HepG2 (cell line): ENCODE measurements around the gene NOP14. TPM values are rescaled to one million over a fixed set of nuclear protein-coding genes. Genes with fewer than 3 reads are reported as not detected.

ENCODE experiments used
- AGO1 ChIP-seq: fragments of 200-400 bp; formaldehyde crosslinking; IDR thresholded peaks from 2 replicates; pipeline ENCODE4 v1.6.1; 2017; ENCODE audit warnings: mild to moderate bottlenecking, low read depth, low read length, moderate library complexity; ENCODE audit not compliant: poor library complexity, severe bottlenecking
- CBX5 ChIP-seq: sonication (generic); formaldehyde crosslinking; IDR thresholded peaks from 2 replicates; pipeline ENCODE4 v1.4.0; 2020; ENCODE audit warnings: missing genetic modification reagents, borderline replicate concordance
- GFI1 ChIP-seq: sonication (generic); formaldehyde crosslinking; IDR thresholded peaks from 2 replicates; pipeline ENCODE4 v1.5.0; 2020; ENCODE audit warnings: missing genetic modification reagents, mild to moderate bottlenecking, borderline replicate concordance
- JUND ChIP-seq: sonication (generic); formaldehyde crosslinking; IDR thresholded peaks from 2 replicates; pipeline ENCODE4 v1.8.0; 2022; ENCODE audit warnings: mild to moderate bottlenecking, missing genetic modification reagents
- NR2F1 ChIP-seq, 2 experiments: fragments of 450-650 bp in 1 of 2; formaldehyde crosslinking in 1 of 2; IDR thresholded peaks; 2 replicates each; pipeline versions ENCODE4 v1.5.0 to v1.6.1; 2016 to 2020; ENCODE audit warnings: mild to moderate bottlenecking in 1 of 2, missing compliant biosample characterization in 1 of 2, missing genetic modification reagents in 1 of 2, moderate library complexity in 1 of 2
- NR3C1 ChIP-seq: sonication (generic); formaldehyde crosslinking; IDR thresholded peaks from 2 replicates; pipeline ENCODE4 v1.4.0; 2020; ENCODE audit warnings: missing genetic modification reagents
- PHF5A ChIP-seq: IDR thresholded peaks from one replicate; pipeline ENCODE4 v1.6.1; 2018; ENCODE audit warnings: low read depth, missing genetic modification reagents; ENCODE audit not compliant: unreplicated experiment
- ZBTB20 ChIP-seq: sonication (generic); formaldehyde crosslinking; IDR thresholded peaks from 2 replicates; pipeline ENCODE4 v1.8.1; 2023; ENCODE audit warnings: missing genetic modification reagents, low read depth, mild to moderate bottlenecking, borderline replicate concordance
- ZBTB8A ChIP-seq: sonication (generic); formaldehyde crosslinking; IDR thresholded peaks from 2 replicates; pipeline ENCODE4 v1.4.0; 2020; ENCODE audit warnings: mild to moderate bottlenecking, low read depth, missing genetic modification reagents, borderline replicate concordance
- ZMYM2 ChIP-seq: sonication (generic); formaldehyde crosslinking; IDR thresholded peaks from 2 replicates; pipeline ENCODE4 v1.8.0; 2022; ENCODE audit warnings: mild to moderate bottlenecking, missing genetic modification reagents
- ZNF101 ChIP-seq: sonication (generic); formaldehyde crosslinking; IDR thresholded peaks from 2 replicates; pipeline ENCODE4 v1.4.0; 2020; ENCODE audit warnings: mild to moderate bottlenecking, low read depth, missing genetic modification reagents, borderline replicate concordance
- ZNF12 ChIP-seq: sonication (generic); formaldehyde crosslinking; IDR thresholded peaks from 2 replicates; pipeline ENCODE4 v1.5.0; 2020; ENCODE audit warnings: missing genetic modification reagents
- ZNF20 ChIP-seq: sonication (generic); formaldehyde crosslinking; IDR thresholded peaks from 2 replicates; pipeline ENCODE4 v1.4.0; 2020; ENCODE audit warnings: mild to moderate bottlenecking, moderate library complexity, missing genetic modification reagents
- ZNF3 ChIP-seq: IDR thresholded peaks from 2 replicates; pipeline ENCODE4 v1.7.0; 2017; ENCODE audit warnings: inconsistent platforms
- ZNF619 ChIP-seq: sonication (generic); formaldehyde crosslinking; IDR thresholded peaks from 2 replicates; pipeline ENCODE4 v1.4.0; 2020; ENCODE audit warnings: mild to moderate bottlenecking, missing genetic modification reagents
- ZNF773 ChIP-seq: sonication (generic); formaldehyde crosslinking; IDR thresholded peaks from 2 replicates; pipeline ENCODE4 v1.4.0; 2020; ENCODE audit warnings: missing genetic modification reagents, borderline replicate concordance
- polyA plus RNA-seq, 8 experiments: library from polyadenylated mRNA; depleted of rRNA in 3 of 8; stranded (reverse) in 7 of 8; unstranded in 1 of 8; fragments of >200 nt; fragmentation: Illumina TruSeq in 4 of 8; extraction: Trizol in 4 of 8; gene quantifications; 2 replicates each; pipeline versions ENCODE4 v1.2.1 to v1.2.3, GENCODE V29; 2011 to 2016; ENCODE audit warnings: low read depth in 4 of 8, missing spikeins in 1 of 8, mixed read lengths in 1 of 8; ENCODE audit not compliant: insufficient read depth in 1 of 8
- total RNA-seq, 5 experiments: library from RNA; depleted of rRNA; stranded (reverse); fragments of >200 nt; fragmentation: Illumina TruSeq; extraction: Trizol; gene quantifications; 2 replicates each; pipeline ENCODE4 v1.2.3, GENCODE V29; 2016; ENCODE audit warnings: low read depth in 1 of 5
- TF ChIP-seq, protein P1 (sequence below): sonication (generic); formaldehyde crosslinking; IDR thresholded peaks from 2 replicates; pipeline ENCODE4 v1.5.0; 2020; ENCODE audit warnings: mild to moderate bottlenecking, missing genetic modification reagents, borderline replicate concordance
- TF ChIP-seq, protein P2 (sequence below): sonication (generic); formaldehyde crosslinking; IDR thresholded peaks from 2 replicates; pipeline ENCODE4 v1.5.0; 2020; ENCODE audit warnings: missing genetic modification reagents, mild to moderate bottlenecking, borderline replicate concordance
- TF ChIP-seq, protein P3 (sequence below): sonication (generic); formaldehyde crosslinking; conservative IDR thresholded peaks from 2 replicates; pipeline ENCODE4 v1.4.0; 2020; ENCODE audit warnings: missing genetic modification reagents

NOP14 gene
- total and polyA plus RNA-seq, 2 of the 13 experiments (the other 11 are each of a cell fraction or from before 2014, with no cell fraction given) = 6.9 to 47.9 TPM

DNA sequence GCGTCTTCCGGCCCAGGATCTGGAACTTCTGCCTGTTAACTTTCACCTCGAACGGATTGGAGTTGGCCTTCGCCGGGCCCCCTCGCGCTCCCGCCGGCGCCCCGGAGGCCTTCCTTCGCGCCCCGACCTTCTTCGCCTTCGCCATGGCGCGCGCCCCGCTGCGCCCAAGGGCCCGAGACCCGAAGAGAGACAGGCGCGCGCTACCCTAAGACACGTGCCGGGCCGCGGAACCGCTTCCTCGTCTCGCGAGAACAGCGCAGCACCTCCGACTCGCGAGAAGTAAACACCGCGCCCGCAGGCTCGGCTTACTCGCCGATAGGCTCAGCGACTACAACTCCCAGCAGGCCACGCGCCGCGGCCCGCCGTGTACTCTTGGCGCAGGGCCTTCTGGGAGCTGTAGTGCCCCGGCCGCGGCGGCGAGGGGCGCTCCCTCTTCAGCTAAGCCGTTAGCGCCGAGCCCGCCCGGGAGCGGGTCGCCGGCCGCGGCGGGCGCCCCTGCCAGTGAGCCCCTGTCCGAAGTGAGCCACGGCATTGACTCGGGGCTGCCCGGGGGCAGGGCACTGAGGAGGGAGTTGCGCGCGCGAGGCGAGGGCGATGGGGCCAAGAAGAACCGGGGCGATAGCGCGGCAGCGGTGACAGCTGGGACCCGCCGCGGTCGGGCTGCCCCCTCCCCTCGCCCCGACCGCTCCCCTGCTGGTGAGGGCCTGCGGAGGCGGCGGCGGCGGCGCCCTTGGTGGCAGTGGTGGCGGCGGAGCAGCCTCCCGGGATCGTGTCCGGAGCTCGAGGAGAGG is at the start of gene NOP14, which contains the start of gene GRK4 (continued):
- TF ChIP-seq, protein P1, sequence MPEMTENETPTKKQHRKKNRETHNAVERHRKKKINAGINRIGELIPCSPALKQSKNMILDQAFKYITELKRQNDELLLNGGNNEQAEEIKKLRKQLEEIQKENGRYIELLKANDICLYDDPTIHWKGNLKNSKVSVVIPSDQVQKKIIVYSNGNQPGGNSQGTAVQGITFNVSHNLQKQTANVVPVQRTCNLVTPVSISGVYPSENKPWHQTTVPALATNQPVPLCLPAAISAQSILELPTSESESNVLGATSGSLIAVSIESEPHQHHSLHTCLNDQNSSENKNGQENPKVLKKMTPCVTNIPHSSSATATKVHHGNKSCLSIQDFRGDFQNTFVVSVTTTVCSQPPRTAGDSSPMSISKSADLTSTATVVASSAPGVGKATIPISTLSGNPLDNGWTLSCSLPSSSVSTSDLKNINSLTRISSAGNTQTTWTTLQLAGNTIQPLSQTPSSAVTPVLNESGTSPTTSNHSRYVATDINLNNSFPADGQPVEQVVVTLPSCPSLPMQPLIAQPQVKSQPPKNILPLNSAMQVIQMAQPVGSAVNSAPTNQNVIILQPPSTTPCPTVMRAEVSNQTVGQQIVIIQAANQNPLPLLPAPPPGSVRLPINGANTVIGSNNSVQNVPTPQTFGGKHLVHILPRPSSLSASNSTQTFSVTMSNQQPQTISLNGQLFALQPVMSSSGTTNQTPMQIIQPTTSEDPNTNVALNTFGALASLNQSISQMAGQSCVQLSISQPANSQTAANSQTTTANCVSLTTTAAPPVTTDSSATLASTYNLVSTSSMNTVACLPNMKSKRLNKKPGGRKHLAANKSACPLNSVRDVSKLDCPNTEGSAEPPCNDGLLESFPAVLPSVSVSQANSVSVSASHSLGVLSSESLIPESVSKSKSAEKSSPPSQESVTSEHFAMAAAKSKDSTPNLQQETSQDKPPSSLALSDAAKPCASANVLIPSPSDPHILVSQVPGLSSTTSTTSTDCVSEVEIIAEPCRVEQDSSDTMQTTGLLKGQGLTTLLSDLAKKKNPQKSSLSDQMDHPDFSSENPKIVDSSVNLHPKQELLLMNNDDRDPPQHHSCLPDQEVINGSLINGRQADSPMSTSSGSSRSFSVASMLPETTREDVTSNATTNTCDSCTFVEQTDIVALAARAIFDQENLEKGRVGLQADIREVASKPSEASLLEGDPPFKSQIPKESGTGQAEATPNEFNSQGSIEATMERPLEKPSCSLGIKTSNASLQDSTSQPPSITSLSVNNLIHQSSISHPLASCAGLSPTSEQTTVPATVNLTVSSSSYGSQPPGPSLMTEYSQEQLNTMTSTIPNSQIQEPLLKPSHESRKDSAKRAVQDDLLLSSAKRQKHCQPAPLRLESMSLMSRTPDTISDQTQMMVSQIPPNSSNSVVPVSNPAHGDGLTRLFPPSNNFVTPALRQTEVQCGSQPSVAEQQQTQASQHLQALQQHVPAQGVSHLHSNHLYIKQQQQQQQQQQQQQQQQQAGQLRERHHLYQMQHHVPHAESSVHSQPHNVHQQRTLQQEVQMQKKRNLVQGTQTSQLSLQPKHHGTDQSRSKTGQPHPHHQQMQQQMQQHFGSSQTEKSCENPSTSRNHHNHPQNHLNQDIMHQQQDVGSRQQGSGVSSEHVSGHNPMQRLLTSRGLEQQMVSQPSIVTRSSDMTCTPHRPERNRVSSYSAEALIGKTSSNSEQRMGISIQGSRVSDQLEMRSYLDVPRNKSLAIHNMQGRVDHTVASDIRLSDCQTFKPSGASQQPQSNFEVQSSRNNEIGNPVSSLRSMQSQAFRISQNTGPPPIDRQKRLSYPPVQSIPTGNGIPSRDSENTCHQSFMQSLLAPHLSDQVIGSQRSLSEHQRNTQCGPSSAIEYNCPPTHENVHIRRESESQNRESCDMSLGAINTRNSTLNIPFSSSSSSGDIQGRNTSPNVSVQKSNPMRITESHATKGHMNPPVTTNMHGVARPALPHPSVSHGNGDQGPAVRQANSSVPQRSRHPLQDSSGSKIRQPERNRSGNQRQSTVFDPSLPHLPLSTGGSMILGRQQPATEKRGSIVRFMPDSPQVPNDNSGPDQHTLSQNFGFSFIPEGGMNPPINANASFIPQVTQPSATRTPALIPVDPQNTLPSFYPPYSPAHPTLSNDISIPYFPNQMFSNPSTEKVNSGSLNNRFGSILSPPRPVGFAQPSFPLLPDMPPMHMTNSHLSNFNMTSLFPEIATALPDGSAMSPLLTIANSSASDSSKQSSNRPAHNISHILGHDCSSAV (CRISPR knock-in tag) = no peak
- peak; percentile 84; the same call in 1 of the 2 replicates for TF ChIP-seq CBX5 (CRISPR knock-in tag)
- TF ChIP-seq JUND = 0 out of 2 replicates have a peak, but pooled peaks have one; percentile 33
- no peak for TF ChIP-seq NR2F1 (CRISPR knock-in tag; IDR thresholded peaks at IDR 0.05)
- no peak for TF ChIP-seq ZNF20 (CRISPR knock-in tag)
- peak; percentile 90; the same call in 1 of the 2 replicates for TF ChIP-seq ZBTB8A (CRISPR knock-in tag)
- 0 out of 2 replicates have a peak, but pooled peaks have one; percentile 67 for TF ChIP-seq ZNF3 (CRISPR knock-in tag)
- no peak for TF ChIP-seq AGO1
- TF ChIP-seq ZNF619 (CRISPR knock-in tag) = no peak; the same call in 1 of the 2 replicates
- TF ChIP-seq, protein P2, sequence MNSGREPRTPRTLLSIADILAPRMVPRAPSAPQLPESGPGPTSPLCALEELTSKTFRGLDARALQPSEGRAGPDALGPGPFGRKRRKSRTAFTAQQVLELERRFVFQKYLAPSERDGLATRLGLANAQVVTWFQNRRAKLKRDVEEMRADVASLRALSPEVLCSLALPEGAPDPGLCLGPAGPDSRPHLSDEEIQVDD = peak; percentile 86; the same call in 1 of the 2 replicates
- TF ChIP-seq ZBTB20 (CRISPR knock-in tag) = no peak
- TF ChIP-seq, protein P3, sequence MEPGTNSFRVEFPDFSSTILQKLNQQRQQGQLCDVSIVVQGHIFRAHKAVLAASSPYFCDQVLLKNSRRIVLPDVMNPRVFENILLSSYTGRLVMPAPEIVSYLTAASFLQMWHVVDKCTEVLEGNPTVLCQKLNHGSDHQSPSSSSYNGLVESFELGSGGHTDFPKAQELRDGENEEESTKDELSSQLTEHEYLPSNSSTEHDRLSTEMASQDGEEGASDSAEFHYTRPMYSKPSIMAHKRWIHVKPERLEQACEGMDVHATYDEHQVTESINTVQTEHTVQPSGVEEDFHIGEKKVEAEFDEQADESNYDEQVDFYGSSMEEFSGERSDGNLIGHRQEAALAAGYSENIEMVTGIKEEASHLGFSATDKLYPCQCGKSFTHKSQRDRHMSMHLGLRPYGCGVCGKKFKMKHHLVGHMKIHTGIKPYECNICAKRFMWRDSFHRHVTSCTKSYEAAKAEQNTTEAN (CRISPR knock-in tag) = peak; percentile 84
- TF ChIP-seq ZNF773 (CRISPR knock-in tag) = no peak
- no peak for TF ChIP-seq ZMYM2 (CRISPR knock-in tag)
- TF ChIP-seq PHF5A (CRISPR knock-in tag) = peak; percentile 26
- no peak for TF ChIP-seq NR3C1 (CRISPR knock-in tag)
- 0 out of 2 replicates have a peak, but pooled peaks have one; percentile 63 for TF ChIP-seq GFI1 (CRISPR knock-in tag)
- peak; percentile 67; the same call in 1 of the 2 replicates for TF ChIP-seq ZNF12 (CRISPR knock-in tag)
- no peak for TF ChIP-seq ZNF101
